HepG2 (cell line): Measurements from ENCODE around the gene ANKS1A. TPM values are rescaled to one million over a fixed set of nuclear protein-coding genes. Genes with fewer than 3 reads are reported as not detected.

Experiments
- ATAC-seq: fragments of 200-7000 bp; cut with Tn5 transposase; 3 replicates; pipeline ENCODE4 v1.9.1; 2020; ENCODE audit warnings: mild to moderate bottlenecking, moderate library complexity
- BruUV-seq: library from RNA; stranded (reverse); fragments of 400-500 nt; replicated peaks from 2 replicates; lab custom pipeline; 2021; lab: Mats Ljungman, UMichigan
- CTCF ChIA-PET: fragments of 300-600 bp; formaldehyde crosslinking; extraction: SDS; loops from one replicate; lab custom pipeline; 2021; ENCODE audit warnings: low total read pairs, inconsistent platforms, low intra/inter-chr PET ratio; lab: Yijun Ruan, JAX
- POLR2A ChIA-PET: fragments of 350-600 bp; sonication (Branson Sonifier 250); formaldehyde crosslinking; loops from one replicate; lab custom pipeline; 2020; ENCODE audit warnings: antibody characterized with exemption, inconsistent platforms; lab: Yijun Ruan, JAX
- DNase-seq: peaks from one replicate; pipeline ENCODE4 v3.0.0-alpha.2; 2015; ENCODE audit warnings: low spot score
- FAIRE-seq: peaks from 3 replicates; lab custom pipeline; 2011; peaks lifted over from hg19 to GRCh38; lab: Jason Lieb, UNC
- H2AFZ ChIP-seq: one replicate; pipeline ENCODE4 v1.6.1; 2011; ENCODE audit warnings: low read length, inconsistent platforms
- H3K27ac ChIP-seq: fragments of 300-600 bp; 3 replicates; pipeline ENCODE4 v1.8.0; 2011; ENCODE audit warnings: mixed run types, mild to moderate bottlenecking, mixed read lengths, low read length, inconsistent platforms; ENCODE audit not compliant: insufficient read depth; ENCODE audit errors: extremely low read length
- H3K27me3 ChIP-seq, 2 experiments: fragments of 200-600 bp in 1 of 2; 2 replicates in 1 of 2; 3 replicates in 1 of 2; pipeline versions ENCODE4 v1.6.0 to v1.8.0; 2011; ENCODE audit warnings: low read length in 2 of 2, mild to moderate bottlenecking in 2 of 2, moderate library complexity in 2 of 2, inconsistent platforms in 1 of 2; ENCODE audit not compliant: insufficient read depth in 2 of 2, control insufficient read depth in 1 of 2
- H3K36me3 ChIP-seq, 2 experiments: fragments of 200-600 bp in 1 of 2; replicated peaks in 1 of 2; 2 replicates in 1 of 2; 3 replicates in 1 of 2; pipeline versions ENCODE4 v1.5.1 to v1.8.0; 2011; ENCODE audit warnings: low read length in 2 of 2, inconsistent platforms in 1 of 2; ENCODE audit not compliant: insufficient read depth in 2 of 2, control insufficient read depth in 1 of 2
- H3K4me1 ChIP-seq: 2 replicates; pipeline ENCODE4 v1.5.1; 2012; ENCODE audit warnings: low read length, inconsistent platforms; ENCODE audit not compliant: insufficient read depth
- H3K4me2 ChIP-seq: 2 replicates; pipeline ENCODE4 v1.6.0; 2011; ENCODE audit warnings: low read depth, low read length, inconsistent platforms
- H3K4me3 ChIP-seq, 3 experiments: fragments of 200-600 bp in 1 of 3; sonication (generic), shearing (Covaris generic) in 1 of 3; replicated peaks in 1 of 3; 2 replicates each; pipeline ENCODE4 v1.5.1; 2011 to 2016; ENCODE audit warnings: low read length in 3 of 3, inconsistent platforms in 2 of 3, low read depth in 2 of 3, mild to moderate bottlenecking in 2 of 3, control low read depth in 1 of 3, mixed read lengths in 1 of 3; ENCODE audit not compliant: insufficient read depth in 1 of 3
- H3K79me2 ChIP-seq: one replicate; pipeline ENCODE4 v1.6.1; 2011; ENCODE audit warnings: low read length, inconsistent platforms; ENCODE audit not compliant: insufficient read depth
- H3K9ac ChIP-seq: 2 replicates; pipeline ENCODE4 v1.6.0; 2011; ENCODE audit warnings: mild to moderate bottlenecking, low read depth, low read length, inconsistent platforms; ENCODE audit not compliant: insufficient read depth
- H3K9me3 ChIP-seq: 2 replicates; pipeline ENCODE4 v1.5.1; 2012; ENCODE audit warnings: mild to moderate bottlenecking, low read length
- H4K20me1 ChIP-seq: 2 replicates; pipeline ENCODE4 v1.6.0; 2011; ENCODE audit warnings: inconsistent platforms, mild to moderate bottlenecking, low read length, moderate library complexity; ENCODE audit not compliant: insufficient read depth
- ATRX ChIP-seq: sonication (generic); formaldehyde crosslinking; IDR thresholded peaks from 2 replicates; pipeline ENCODE4 v1.4.0; 2020; ENCODE audit warnings: missing genetic modification reagents, borderline replicate concordance
- FOXM1 ChIP-seq: sonication (generic); formaldehyde crosslinking; IDR thresholded peaks from 2 replicates; pipeline ENCODE4 v1.5.0; 2020; ENCODE audit warnings: missing genetic modification reagents
- HNF4G ChIP-seq, 2 experiments: sonication (generic) in 1 of 2; formaldehyde crosslinking in 1 of 2; IDR thresholded peaks; 2 replicates each; pipeline versions ENCODE4 v1.4.0 to v1.6.1; 2011 to 2020; ENCODE audit warnings: borderline replicate concordance in 2 of 2, low read depth in 2 of 2, mild to moderate bottlenecking in 2 of 2, low read length in 1 of 2, missing genetic modification reagents in 1 of 2, moderate library complexity in 1 of 2
- HOXA7 ChIP-seq: sonication (generic); formaldehyde crosslinking; IDR thresholded peaks from 2 replicates; pipeline ENCODE4 v1.8.1; 2022; ENCODE audit warnings: mild to moderate bottlenecking, missing genetic modification reagents, moderate library complexity
- MAFF ChIP-seq: IDR thresholded peaks from 2 replicates; pipeline ENCODE4 v1.6.1; 2011; ENCODE audit warnings: low read depth, low read length, improper control_type of control experiment
- RAD51 ChIP-seq: fragments of 450-650 bp; IDR thresholded peaks from 2 replicates; pipeline ENCODE4 v1.6.1; 2016; ENCODE audit warnings: borderline replicate concordance
- XRCC5 ChIP-seq: fragments of 200-400 bp; formaldehyde crosslinking; optimal IDR thresholded peaks from 2 replicates; pipeline ENCODE3; 2017; ENCODE audit warnings: mild to moderate bottlenecking, low read length
- ZFY ChIP-seq: sonication (generic); formaldehyde crosslinking; IDR thresholded peaks from 2 replicates; pipeline ENCODE4 v1.4.0; 2020; ENCODE audit warnings: missing genetic modification reagents
- ZNF484 ChIP-seq: sonication (generic); formaldehyde crosslinking; IDR thresholded peaks from 2 replicates; pipeline ENCODE4 v1.5.1; 2020; ENCODE audit warnings: mild to moderate bottlenecking, low read depth, missing genetic modification reagents, borderline replicate concordance
- WGBS: methylation state at CpG from one replicate; pipeline ENCODE4 v1.1.6; 2017; ENCODE audit warnings: low lambda C conversion rate; 5-methylcytosine and 5-hydroxymethylcytosine counted together
- in situ Hi-C: cut with HindIII; loops from 2 replicates; pipeline ENCODE4 v1.10.0; 2017; ENCODE audit warnings: low pct_unique_long_range_greater_than_20kb; ENCODE audit not compliant: extremely low pct_ligation_motif_present
- intact Hi-C: fragments of 100-400 bp; cut with micrococcal nuclease; formaldehyde crosslinking; loops from one replicate; pipeline ENCODE4 v1.10.0; 2022; ENCODE audit not compliant: unreplicated experiment
- polyA plus RNA-seq, 8 experiments: library from polyadenylated mRNA; depleted of rRNA in 3 of 8; stranded (reverse) in 7 of 8; unstranded in 1 of 8; fragments of >200 nt; fragmentation: Illumina TruSeq in 4 of 8; extraction: Trizol in 4 of 8; gene quantifications; 2 replicates each; pipeline versions ENCODE4 v1.2.1 to v1.2.3, GENCODE V29; 2011 to 2016; ENCODE audit warnings: low read depth in 4 of 8, missing spikeins in 1 of 8, mixed read lengths in 1 of 8; ENCODE audit not compliant: insufficient read depth in 1 of 8
- total RNA-seq, 5 experiments: library from RNA; depleted of rRNA; stranded (reverse); fragments of >200 nt; fragmentation: Illumina TruSeq; extraction: Trizol; gene quantifications; 2 replicates each; pipeline ENCODE4 v1.2.3, GENCODE V29; 2016; ENCODE audit warnings: low read depth in 1 of 5
- TF ChIP-seq, protein P1 (sequence below): sonication (generic); formaldehyde crosslinking; IDR thresholded peaks from 2 replicates; pipeline ENCODE4 v1.5.1; 2020; ENCODE audit warnings: missing genetic modification reagents, mild to moderate bottlenecking, borderline replicate concordance
- TF ChIP-seq, protein P2 (sequence below): sonication (generic); formaldehyde crosslinking; IDR thresholded peaks from 2 replicates; pipeline ENCODE4 v1.8.1; 2023; ENCODE audit warnings: missing genetic modification reagents, inconsistent platforms, borderline replicate concordance
- TF ChIP-seq, protein P3 (sequence below): sonication (generic); formaldehyde crosslinking; IDR thresholded peaks from 2 replicates; pipeline ENCODE4 v1.5.0; 2020; ENCODE audit warnings: missing genetic modification reagents
- TF ChIP-seq, protein P4 (sequence below): conservative IDR thresholded peaks from 2 replicates; pipeline ENCODE4 v1.6.1; 2018; ENCODE audit warnings: missing genetic modification reagents

Gene ANKS1A
- total and polyA plus RNA-seq, 2 of the 13 experiments (the other 11 are each of a cell fraction or from before 2014, with no cell fraction given) = 7.2 to 15.1 TPM

DNA sequence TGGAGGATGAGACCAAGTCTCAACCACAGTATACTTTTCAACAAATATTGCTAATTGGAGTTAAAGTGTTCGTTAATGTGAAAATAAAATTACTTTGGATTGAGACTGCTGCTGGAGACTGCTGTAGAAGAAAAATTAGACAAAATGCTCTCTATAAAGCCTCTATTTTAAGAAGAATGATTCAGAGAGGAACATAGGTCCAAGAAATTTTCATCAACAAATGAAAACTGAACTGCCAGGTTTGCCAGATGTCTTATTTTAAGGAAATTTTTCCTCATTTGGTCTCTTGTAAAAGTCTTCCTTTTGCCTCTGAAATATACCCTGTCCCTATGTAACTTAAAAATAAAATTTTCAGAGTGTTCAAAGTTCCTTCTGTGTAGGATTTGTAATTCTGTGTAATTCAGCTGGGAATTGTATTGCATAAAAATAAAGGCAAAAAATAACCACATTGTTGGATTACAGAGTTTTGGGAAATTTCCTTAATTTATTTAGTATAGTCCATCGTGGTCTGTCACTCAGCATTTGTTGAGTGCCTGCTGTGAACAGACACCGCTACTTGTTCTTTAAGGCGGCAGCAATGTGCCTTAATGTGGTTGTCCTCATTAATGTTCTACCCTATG lies 27.4 kb downstream of the ANKS1A start:
- in situ Hi-C loops (no loop called here), intact Hi-C loops (no loop called here)
- Histone ChIP-seq H3K4me2 (no peak overlapping the region), H3K79me2 (peaks cover 22% of the 10 kb centered on the region), H3K36me3 (no peaks in the 10 kb centered on the region; a peak in 1 of 5 replicates), H3K4me3 (no peak overlapping the region), H3K9me3 (no peaks in the 10 kb centered on the region), H4K20me1 (no peaks in the 10 kb centered on the region), H3K4me1 (peaks cover 6% of the 10 kb centered on the region), H3K9ac (no peak overlapping the region), H2AFZ (no peak overlapping the region), H3K27ac (no peak overlapping the region), H3K27me3 (no peaks in the 10 kb centered on the region)
- CTCF ChIA-PET = no interaction called here
- BruUV-seq = no TSS peak
- FAIRE-seq (no peak), ATAC-seq (no peak), DNase-seq (no peak)
- 98% methylated on average over 4 of the region's 4 CpGs for WGBS
- POLR2A ChIA-PET = no interaction called here
- TF ChIP-seq, protein P1, sequence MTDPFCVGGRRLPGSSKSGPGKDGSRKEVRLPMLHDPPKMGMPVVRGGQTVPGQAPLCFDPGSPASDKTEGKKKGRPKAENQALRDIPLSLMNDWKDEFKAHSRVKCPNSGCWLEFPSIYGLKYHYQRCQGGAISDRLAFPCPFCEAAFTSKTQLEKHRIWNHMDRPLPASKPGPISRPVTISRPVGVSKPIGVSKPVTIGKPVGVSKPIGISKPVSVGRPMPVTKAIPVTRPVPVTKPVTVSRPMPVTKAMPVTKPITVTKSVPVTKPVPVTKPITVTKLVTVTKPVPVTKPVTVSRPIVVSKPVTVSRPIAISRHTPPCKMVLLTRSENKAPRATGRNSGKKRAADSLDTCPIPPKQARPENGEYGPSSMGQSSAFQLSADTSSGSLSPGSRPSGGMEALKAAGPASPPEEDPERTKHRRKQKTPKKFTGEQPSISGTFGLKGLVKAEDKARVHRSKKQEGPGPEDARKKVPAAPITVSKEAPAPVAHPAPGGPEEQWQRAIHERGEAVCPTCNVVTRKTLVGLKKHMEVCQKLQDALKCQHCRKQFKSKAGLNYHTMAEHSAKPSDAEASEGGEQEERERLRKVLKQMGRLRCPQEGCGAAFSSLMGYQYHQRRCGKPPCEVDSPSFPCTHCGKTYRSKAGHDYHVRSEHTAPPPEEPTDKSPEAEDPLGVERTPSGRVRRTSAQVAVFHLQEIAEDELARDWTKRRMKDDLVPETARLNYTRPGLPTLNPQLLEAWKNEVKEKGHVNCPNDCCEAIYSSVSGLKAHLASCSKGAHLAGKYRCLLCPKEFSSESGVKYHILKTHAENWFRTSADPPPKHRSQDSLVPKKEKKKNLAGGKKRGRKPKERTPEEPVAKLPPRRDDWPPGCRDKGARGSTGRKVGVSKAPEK (CRISPR knock-in tag) = no peak
- TF ChIP-seq, protein P2, sequence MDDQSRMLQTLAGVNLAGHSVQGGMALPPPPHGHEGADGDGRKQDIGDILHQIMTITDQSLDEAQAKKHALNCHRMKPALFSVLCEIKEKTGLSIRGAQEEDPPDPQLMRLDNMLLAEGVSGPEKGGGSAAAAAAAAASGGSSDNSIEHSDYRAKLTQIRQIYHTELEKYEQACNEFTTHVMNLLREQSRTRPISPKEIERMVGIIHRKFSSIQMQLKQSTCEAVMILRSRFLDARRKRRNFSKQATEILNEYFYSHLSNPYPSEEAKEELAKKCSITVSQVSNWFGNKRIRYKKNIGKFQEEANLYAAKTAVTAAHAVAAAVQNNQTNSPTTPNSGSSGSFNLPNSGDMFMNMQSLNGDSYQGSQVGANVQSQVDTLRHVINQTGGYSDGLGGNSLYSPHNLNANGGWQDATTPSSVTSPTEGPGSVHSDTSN (CRISPR knock-in tag) = no peak
- TF ChIP-seq FOXM1 (CRISPR knock-in tag) (no peak), ZNF484 (no peak), MAFF (no peak), XRCC5 (no peak), ATRX (no peak), HNF4G (IDR thresholded peaks at IDR 0.05; ENCODE audit: borderline replicate concordance, low read depth, low read length) (no peak), HNF4G (CRISPR knock-in tag; IDR thresholded peaks at IDR 0.05; ENCODE audit: borderline replicate concordance, low read depth) (no peak), HOXA7 (CRISPR knock-in tag) (no peak), ZFY (CRISPR knock-in tag) (no peak), RAD51 (no peak)
- TF ChIP-seq, protein P3, sequence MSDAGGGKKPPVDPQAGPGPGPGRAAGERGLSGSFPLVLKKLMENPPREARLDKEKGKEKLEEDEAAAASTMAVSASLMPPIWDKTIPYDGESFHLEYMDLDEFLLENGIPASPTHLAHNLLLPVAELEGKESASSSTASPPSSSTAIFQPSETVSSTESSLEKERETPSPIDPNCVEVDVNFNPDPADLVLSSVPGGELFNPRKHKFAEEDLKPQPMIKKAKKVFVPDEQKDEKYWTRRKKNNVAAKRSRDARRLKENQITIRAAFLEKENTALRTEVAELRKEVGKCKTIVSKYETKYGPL = no peak
- TF ChIP-seq, protein P4, sequence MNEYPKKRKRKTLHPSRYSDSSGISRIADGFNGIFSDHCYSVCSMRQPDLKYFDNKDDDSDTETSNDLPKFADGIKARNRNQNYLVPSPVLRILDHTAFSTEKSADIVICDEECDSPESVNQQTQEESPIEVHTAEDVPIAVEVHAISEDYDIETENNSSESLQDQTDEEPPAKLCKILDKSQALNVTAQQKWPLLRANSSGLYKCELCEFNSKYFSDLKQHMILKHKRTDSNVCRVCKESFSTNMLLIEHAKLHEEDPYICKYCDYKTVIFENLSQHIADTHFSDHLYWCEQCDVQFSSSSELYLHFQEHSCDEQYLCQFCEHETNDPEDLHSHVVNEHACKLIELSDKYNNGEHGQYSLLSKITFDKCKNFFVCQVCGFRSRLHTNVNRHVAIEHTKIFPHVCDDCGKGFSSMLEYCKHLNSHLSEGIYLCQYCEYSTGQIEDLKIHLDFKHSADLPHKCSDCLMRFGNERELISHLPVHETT (CRISPR knock-in tag) = no peak
